DMS79 (cell line): ENCODE data around the gene IDI2.

Experiments
- DNase-seq: peaks from one replicate; lab custom pipeline; 2025; lab: John Stamatoyannopoulos, UW

The IDI2 gene

DNA sequence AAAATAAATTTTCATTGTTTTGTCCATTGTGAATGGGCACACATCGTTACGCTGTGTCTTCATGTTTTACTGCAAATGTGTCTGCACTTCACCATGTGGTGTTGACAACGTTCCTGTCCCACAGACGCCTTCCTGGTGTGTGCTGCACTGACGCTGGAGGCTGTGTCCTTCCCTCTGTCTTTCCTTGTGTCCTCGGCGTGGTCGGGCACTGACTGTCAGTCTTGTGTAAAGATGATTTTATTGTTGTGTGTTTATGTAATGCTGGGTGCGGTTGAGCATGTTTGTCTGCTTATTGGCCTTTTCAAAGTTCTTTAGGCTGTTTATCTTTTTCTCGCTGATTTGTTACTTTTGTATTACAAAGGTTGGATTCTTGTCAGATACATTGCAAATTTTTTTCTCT, 18.1 kb downstream of the IDI2 start:
- no peak for DNase-seq

- DNase-seq = no peak
These were observed 19.1 kb downstream of the IDI2 start for GRCh38 chr10:1006573-1006972.

DNA sequence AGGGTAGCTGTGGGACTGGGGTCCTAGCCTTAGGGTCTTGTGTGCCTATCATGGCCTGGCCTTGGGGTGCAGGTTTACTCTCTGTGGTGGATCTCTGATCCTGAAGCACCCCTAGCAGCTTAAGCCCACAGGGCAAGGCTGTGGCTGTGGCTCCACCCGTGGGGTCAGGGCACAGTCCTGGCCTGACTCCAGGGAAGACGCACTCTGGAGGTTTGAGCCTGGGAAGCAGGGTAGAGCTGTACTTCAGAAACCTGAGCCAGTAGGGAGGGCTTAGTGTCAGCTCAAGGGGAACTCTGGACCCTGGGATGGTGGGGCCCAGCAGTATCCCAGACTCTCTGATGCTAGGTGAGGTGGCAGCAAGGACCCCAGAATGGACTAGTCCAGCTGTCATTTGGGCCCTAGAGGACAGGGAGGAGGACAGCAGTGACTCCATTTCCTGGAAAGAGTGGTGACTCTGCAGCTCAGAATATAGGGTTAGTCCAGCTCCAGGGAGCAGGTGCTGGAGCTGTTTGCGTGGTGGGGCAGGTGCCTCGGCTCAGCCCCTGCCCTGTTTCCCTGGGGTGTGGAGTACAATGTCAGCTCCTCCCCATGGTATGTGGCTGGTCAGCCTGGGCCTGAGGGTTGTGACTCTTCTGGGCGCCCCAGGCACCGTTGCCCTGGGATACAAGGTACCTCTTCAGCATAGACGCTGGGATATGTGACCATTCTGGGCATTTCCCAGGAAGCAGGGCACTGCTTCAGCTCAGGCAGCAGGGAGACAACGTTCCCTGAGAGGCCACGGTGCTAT, 21.6 kb downstream of the IDI2 start:
- DNase-seq = no peak

- no peak for DNase-seq
These were observed 23.1 kb downstream of the IDI2 start for GRCh38 chr10:1002425-1003006.

DNA sequence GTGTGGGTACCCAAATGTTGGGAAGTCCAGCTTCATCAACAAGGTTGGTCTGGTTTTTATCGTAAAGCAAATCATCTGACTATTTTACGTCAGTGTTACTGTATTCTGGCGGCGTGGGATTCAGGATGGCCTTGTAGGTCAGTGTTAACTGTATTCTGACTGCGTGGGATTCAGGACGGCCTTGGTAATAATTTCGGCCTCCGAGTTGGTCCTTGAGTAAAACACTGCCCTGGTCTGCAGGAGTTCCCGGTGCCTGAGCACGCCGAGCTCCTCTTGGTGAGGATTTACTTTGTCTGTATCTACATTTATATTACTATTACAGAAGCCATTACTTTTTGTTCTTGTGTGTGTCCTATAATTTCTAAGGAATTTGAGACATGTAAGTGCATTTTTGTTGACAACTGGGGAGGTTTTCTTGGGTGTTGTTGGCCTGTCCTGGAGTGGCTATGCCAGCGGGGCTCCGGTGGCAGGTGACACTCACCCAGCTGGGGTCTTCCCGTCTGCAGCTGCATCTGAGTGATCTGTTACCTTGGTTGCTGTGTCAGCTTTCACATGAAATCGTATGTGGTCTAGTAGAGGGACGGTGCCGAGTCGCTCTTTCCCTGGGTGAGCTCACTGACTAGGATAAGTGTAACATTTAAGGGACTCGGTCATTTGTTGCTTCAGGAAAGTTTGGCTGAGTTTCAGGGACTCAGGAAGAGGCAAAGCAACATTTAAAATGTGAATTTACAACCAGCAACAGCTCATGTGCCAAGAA, 28.2 kb downstream of the IDI2 start:
- no peak for DNase-seq

- DNase-seq = no peak
These were observed 29.6 kb downstream of the IDI2 start for GRCh38 chr10:996031-996430.

GRCh38 chr10:995559-995926, 30.1 kb downstream of the IDI2 start:
- DNase-seq = no peak

GRCh38 chr10:994836-995558, 30.7 kb downstream of the IDI2 start:
- no peak for DNase-seq

DNA sequence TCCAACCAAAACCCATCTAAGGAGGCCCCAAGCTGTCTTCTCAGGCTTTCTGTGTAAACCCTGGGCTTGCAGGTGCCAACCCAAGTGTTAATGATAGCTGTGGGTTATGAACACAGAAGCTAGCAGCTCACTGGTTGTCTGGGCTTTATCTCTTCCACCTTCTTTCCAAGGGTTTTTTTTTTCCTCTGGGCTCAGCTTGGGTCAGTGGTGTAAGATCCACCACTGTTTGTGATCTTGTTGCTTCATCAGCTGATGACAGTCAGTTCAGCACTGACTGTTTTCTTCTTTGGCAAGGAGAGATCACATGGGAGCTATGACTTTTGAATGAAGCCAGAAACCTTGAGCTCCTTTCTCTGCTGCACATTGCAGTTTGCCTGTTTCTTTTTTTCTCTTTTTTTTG, 32.8 kb downstream of the IDI2 start:
- DNase-seq = no peak

DNA sequence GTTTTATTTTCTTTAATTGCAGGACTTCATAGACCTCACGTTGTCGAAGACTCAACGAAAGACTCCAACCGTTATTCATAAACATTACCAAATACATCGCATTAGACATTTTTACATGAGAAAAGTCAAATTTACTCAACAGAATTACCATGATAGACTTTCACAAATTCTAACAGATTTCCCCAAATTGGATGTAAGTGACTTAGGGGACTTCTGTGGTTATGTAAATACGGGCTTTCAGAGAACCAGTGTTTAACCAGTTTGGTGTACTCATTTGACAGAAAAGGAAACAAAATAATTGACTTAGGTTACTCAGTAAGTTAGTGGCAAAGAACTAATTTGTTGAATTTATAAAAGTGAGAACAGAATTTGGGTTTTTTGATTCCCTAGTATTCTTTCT, 33.2 kb downstream of the IDI2 start:
- no peak for DNase-seq

DNA sequence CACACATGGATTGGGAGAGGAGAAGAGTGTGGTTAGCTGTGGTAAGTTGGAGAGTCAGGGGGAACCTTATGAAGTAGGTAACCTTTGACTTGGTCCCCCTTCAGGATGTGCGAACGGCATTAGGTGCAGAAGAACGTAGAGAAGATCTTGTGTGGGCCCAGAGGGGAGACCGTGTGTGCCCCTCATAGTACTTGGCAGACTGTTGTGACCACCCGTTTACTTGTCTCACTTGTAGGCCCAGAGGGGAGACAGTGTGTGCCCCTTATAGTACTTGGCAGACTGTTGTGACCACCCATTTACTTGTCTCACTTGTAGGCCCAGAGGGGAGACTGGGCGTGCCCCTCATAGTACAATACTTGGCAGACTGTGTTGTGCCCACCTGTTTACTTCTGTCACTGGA, 34.9 kb downstream of the IDI2 start:
- DNase-seq = no peak

DNA sequence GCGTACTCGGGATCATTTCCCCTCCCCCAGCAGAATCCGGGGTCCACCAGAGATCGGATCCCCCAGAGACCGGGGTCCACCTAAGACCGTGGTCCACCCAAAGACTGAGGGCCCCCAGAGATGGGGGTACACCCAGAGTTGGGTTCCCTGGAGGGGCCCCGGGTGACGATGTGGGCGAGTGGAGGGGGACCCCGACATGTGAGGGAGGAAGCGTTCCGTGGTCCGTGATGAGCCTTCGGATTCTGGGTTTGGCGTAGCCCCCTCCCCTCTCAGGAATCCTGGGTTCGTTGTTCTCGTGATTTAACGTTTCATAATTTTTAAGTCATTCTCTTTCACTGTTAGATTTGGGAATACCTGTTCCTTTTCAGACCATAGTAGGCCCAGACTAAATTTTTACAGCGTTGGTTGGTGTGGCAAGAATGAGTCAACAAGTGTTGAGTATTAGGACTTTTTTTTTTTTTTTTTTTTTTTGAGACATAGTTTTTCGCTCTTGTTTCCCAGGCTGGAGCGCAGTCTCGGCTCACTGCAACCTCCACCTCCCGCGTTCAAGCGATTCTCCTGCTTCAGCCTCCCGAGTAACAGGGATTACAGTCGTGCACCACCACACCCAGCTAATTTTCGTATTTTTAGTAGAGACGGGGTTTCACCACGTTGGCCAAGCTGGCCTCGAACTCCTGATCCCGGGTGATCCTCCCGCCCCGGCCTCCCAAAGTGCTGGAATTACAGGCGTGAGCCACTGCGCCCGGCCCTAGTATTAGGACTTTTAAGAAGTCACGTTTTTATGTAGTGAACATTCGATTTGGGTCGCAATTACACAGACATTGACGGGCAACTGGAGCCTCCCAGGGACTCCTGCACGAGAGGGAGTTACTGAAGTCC, 36.8 kb downstream of the IDI2 start:
- DNase-seq = no peak

DNA sequence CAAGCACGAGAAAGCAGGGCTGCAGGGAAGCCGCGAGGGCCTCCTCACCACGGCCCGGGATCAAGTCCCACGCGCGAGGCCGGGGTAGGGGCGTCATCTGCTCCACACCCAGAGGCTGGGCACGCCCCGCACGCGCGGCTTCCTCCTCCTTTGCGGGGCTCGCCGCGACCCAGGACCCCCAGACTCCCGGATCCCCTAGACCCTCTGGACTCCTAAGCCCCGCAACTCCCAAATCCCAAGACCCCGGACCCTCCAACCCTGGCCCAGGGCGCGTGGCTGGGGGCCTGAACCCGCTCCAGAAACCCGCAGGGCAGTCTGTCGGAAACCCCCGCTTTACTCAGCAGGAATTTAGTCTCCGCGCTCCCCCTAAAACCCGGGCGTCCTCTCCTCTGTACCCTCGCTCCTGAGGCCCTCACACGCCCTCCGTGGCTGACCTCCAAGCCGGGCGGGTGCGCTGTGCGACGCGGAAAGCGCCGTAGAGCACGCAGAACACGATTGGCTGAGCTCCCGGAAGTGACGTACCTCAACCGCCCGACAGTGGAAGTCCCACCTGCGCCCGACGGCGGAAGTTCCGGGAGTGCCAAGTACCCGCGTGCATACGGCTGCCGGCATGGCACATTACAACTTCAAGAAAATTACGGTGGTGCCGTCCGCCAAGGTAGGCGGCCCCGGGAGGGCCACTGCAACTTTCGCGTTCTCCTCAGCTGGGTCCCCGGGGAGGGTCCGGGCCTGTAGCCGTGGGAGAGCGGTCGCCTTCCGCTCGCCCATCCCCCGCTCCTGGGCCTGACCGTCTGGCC, 37.6 kb downstream of the IDI2 start, which contains the start of gene GTPBP4:
TSS of gene GTPBP4 (plus strand) at position 565 of the 797 bp plus-strand sequence. CDS start at position 611, 46 bp downstream.
- peak; percentile 70 for DNase-seq

GRCh38 chr10:987620-987869, 38.1 kb downstream of the IDI2 start:
- DNase-seq = no peak

DNA sequence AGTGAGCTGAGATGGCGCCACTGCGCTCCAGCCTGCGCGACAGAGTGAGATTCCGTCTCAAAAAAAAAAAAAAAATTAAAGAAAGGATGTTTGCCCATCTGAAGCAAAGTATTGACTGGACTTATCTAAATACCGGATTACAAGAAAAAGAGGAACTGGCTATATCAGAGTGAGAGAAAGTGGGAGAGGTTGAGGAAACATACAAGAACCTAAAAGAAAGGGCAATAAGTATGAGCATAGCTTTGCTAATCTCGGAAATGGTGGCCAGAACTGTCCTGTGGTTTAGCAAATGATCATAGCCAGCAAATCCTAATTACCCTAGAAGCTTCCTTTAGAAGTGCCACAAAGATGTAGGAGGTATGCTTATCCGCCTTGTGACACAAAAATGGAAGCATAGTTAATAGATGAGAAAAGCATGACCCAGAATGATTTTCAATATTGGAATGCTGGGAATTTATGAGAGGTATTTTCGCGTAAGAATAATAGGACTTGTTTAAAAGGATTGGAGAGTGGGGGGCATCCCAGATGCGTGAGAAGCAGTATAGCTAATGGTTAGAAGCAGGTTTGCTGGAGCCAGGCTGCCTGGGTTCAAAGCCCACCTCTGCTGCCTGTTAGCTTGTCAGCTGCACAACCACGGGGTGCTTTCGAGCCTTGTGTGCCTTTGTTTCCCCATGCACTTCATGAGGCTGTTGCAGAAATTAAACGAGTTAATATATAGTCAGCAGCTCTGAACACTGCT, 38.6 kb downstream of the IDI2 start:
- DNase-seq = no peak

DNA sequence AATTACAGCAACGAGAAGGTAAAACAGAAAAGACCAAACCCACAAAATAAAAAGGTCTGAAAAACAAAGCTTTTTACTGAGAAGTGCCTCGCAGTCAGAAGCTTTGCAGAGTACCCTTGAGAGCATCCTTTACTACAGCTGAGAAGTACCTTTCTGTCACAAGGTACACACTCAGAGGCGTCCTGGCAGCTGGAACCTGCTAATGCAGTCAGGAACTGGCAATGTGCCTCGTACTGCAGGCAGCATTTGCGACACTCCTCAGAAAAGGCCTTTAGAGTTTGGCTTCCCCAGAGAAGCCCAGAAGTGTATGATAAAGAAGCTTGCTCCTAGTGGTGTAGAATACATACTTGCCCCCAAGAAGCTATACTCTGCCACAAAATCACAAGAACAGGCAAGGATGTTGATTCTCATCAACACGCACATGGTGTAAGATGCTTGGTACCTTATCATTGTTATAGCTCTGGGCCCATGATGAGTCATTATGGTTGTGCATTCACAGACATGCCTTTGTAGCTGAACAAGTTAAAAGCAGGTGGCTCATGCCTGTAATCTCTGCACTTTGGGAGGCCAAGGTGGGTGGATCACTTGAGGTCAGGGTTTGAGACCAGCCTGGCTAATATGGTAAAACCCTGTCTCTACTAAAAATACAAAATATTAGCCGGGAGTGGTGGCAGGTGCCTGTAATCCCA, 39.4 kb downstream of the IDI2 start:
- peak; percentile 89 for DNase-seq

DNA sequence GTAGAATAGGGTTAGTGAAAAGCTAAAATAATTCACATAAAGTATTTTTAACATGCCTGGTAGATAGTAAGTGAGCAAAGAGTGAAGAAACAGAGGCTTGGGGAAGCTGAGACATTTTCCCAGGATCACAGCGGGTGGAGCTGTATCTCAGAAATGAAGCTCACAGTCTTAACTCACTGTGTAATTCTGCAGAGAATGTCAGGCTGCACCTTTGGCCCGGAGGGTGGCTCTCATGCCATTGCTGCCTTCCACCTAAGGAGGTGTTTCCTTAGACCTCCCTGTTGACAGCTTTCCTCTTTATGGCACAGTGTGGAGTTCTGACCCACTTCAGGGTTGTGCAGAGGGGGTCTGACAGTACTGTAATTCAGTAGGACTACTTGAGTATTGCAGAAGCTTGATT, 40.3 kb downstream of the IDI2 start:
- DNase-seq = no peak

DNA sequence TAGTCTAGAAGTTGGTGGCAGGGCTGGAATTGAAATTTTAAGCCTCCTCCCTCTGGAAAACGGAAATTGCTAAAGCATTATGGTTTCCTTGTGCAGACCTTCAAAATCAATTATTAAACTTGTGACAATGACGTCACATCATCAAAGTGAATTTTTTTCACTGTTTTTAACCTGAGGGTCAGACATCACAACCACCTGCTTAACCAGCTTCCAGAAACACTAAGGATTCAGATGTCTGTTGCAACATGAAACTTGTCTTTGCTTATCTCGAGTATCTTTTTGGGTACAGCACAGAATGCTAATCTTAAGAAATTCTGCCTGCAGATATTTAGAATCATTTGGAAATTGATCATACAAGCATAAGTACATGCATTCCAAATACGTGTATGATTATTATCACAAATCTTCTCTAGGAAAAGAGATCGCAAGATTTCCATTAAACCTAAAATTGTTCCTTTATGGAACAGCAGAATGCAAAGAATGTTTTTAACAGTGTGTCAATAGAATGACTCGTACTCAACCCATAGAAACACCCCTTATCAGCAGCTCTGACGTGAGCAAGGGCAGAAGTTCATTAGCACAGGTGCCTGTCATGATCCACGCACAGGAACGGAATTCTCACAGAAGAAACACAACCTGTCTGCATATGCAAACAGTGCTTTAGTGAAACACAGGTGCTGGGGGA, 41.5 kb downstream of the IDI2 start:
- DNase-seq = no peak

DNA sequence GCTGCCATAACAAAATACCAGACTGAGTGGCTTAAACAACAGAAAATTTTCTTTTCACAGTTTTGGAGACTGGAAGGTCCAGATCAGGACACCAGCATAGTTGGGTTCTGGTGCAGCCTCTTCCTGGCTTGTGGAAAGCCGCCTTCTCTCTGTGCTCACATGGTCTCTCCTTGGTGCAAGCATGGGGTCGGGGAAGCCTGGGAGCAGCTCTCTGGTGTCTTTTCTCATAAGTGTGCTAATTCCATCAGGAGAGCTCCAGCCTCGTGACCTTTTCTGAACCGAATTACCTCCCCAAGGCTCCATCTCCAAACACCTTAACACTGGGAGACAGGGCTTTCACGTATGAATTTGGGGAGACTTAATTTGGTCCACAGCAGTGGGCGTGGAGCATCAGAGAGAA, 42.3 kb downstream of the IDI2 start:
- DNase-seq = no peak
